HCT116 (cell line): ENCODE measurements around the gene MEDAG. TPM values are rescaled to one million over a fixed set of nuclear protein-coding genes. Genes with fewer than 3 reads are reported as not detected.

ENCODE experiments used
- ATAC-seq: fragments of 200-7000 bp; cut with Tn5 transposase; 2 replicates; pipeline ENCODE4 v1.9.1; 2020; ENCODE audit warnings: mild to moderate bottlenecking, moderate library complexity
- BruUV-seq: library from RNA; stranded (reverse); fragments of 400-500 nt; replicated peaks from 2 replicates; lab custom pipeline; 2021; lab: Mats Ljungman, UMichigan
- CTCF ChIA-PET: fragments of 300-600 bp; sonication (Branson Sonifier 250); formaldehyde crosslinking; loops from one replicate; lab custom pipeline; 2021; ENCODE audit warnings: antibody characterized with exemption; lab: Charles Lee
- POLR2A ChIA-PET: fragments of 300-600, 350-600 bp; sonication (Branson Sonifier 250); formaldehyde crosslinking; loops from one replicate; lab custom pipeline; 2021; ENCODE audit warnings: antibody characterized with exemption; lab: Charles Lee
- RAD21 ChIA-PET, 2 experiments: fragments of 300-600 bp; sonication (Branson Sonifier 250); formaldehyde crosslinking; loops; one replicate each; lab custom pipeline; 2023; ENCODE audit warnings: low total read pairs in 2 of 2; ENCODE audit not compliant: uncharacterized antibody in 2 of 2, unreplicated experiment in 2 of 2, low non-redundant PET in 1 of 2; lab: Charles Lee
- DNase-seq: peaks from one replicate; pipeline ENCODE4 v3.0.0-alpha.2; 2010; ENCODE audit warnings: low read depth, low spot score
- H2AFZ ChIP-seq: fragments of 200-600 bp; shearing (Covaris generic), sonication (generic); 2 replicates; pipeline ENCODE4 v1.6.1; 2017; ENCODE audit warnings: low read depth, mixed run types, mixed read lengths, antibody characterized with exemption, low read length; ENCODE audit not compliant: poor library complexity, severe bottlenecking
- H3K27ac ChIP-seq: 2 replicates; pipeline ENCODE4 v1.5.1; 2012; ENCODE audit warnings: low read depth, low read length
- H3K27me3 ChIP-seq: fragments of 200-600 bp; sonication (generic); 2 replicates; pipeline ENCODE4 v1.6.1; 2016; ENCODE audit warnings: mixed run types, low read length, mixed read lengths; ENCODE audit not compliant: insufficient read depth
- H3K36me3 ChIP-seq, 2 experiments: fragments of 200-500 bp in 1 of 2; fragments of 200-600 bp in 1 of 2; sonication (Bioruptor generic) in 1 of 2; sonication (generic) in 1 of 2; 2 replicates each; pipeline versions ENCODE4 v1.5.1 to v1.6.1; 2014 to 2016; ENCODE audit warnings: low read length in 2 of 2, inconsistent platforms in 1 of 2, mixed read lengths in 1 of 2, mixed run types in 1 of 2; ENCODE audit not compliant: insufficient read depth in 2 of 2, control insufficient read depth in 1 of 2
- H3K4me1 ChIP-seq, 2 experiments: fragments of 200-600 bp in 1 of 2; sonication (generic) in 1 of 2; 2 replicates each; pipeline versions ENCODE4 v1.5.1 to v1.6.1; 2012 to 2017; ENCODE audit warnings: low read length in 2 of 2, inconsistent platforms in 1 of 2, mild to moderate bottlenecking in 1 of 2, mixed read lengths in 1 of 2, mixed run types in 1 of 2, moderate library complexity in 1 of 2; ENCODE audit not compliant: insufficient read depth in 2 of 2, control insufficient read depth in 1 of 2
- H3K4me2 ChIP-seq: fragments of 200-600 bp; sonication (generic); 2 replicates; pipeline ENCODE4 v1.6.1; 2017; ENCODE audit warnings: mixed run types, low read length, mixed read lengths
- H3K4me3 ChIP-seq, 2 experiments: fragments of 200-600 bp in 1 of 2; sonication (generic) in 1 of 2; replicated peaks in 1 of 2; 2 replicates each; pipeline ENCODE4 v1.5.1; 2011 to 2016; ENCODE audit warnings: low read length in 2 of 2, control low read depth in 1 of 2, low read depth in 1 of 2, mild to moderate bottlenecking in 1 of 2, mixed read lengths in 1 of 2, mixed run types in 1 of 2
- H3K79me2 ChIP-seq: fragments of 200-600 bp; sonication (generic); 2 replicates; pipeline ENCODE4 v1.6.1; 2017; ENCODE audit warnings: mild to moderate bottlenecking, mixed run types, low read length, moderate library complexity, mixed read lengths; ENCODE audit not compliant: insufficient read depth
- H3K9ac ChIP-seq: fragments of 200-600 bp; sonication (generic); 2 replicates; pipeline ENCODE4 v1.6.1; 2016; ENCODE audit warnings: low read length, mixed read lengths
- H3K9me2 ChIP-seq: fragments of 200-600 bp; sonication (generic), shearing (Covaris generic); 2 replicates; pipeline ENCODE4 v1.6.1; 2017; ENCODE audit warnings: mixed run types, mild to moderate bottlenecking, moderate library complexity; ENCODE audit not compliant: insufficient read depth
- H3K9me3 ChIP-seq, 2 experiments: fragments of 200-500 bp in 1 of 2; fragments of 200-600 bp in 1 of 2; sonication (Bioruptor generic) in 1 of 2; sonication (generic) in 1 of 2; 2 replicates each; pipeline ENCODE4 v1.6.1; 2014 to 2017; ENCODE audit warnings: low read length in 2 of 2, mixed read lengths in 2 of 2, inconsistent platforms in 1 of 2, low read depth in 1 of 2, mild to moderate bottlenecking in 1 of 2, mixed run types in 1 of 2, moderate library complexity in 1 of 2; ENCODE audit not compliant: control insufficient read depth in 1 of 2, insufficient read depth in 1 of 2
- H4K20me1 ChIP-seq: fragments of 200-600 bp; sonication (generic), shearing (Covaris generic); 2 replicates; pipeline ENCODE4 v1.6.1; 2017; ENCODE audit warnings: mixed run types, mild to moderate bottlenecking, moderate library complexity; ENCODE audit not compliant: insufficient read depth
- EGR1 ChIP-seq: IDR thresholded peaks from 2 replicates; pipeline ENCODE4 v1.6.1; 2012; ENCODE audit warnings: low read depth
- EZH2 ChIP-seq: fragments of 200-600 bp; sonication (generic); IDR thresholded peaks from 2 replicates; pipeline ENCODE4 v1.6.1; 2017; ENCODE audit warnings: antibody characterized with exemption, mixed run types
- FOSL1 ChIP-seq: IDR thresholded peaks from 2 replicates; pipeline ENCODE4 v1.6.1; 2012; ENCODE audit warnings: low read depth
- JUND ChIP-seq: IDR thresholded peaks from 2 replicates; pipeline ENCODE4 v1.6.1; 2012
- POLR2A ChIP-seq: IDR thresholded peaks from 2 replicates; pipeline ENCODE4 v1.7.0; 2011; ENCODE audit warnings: borderline replicate concordance; ENCODE audit not compliant: insufficient read depth, insufficient read length; ENCODE audit errors: extremely low read depth
- POLR2AphosphoS5 ChIP-seq: IDR thresholded peaks from 2 replicates; pipeline ENCODE4 v1.6.1; 2011; ENCODE audit warnings: mild to moderate bottlenecking, low read depth, low read length, moderate library complexity
- SIN3A ChIP-seq: IDR thresholded peaks from 2 replicates; pipeline ENCODE4 v1.6.1; 2012; ENCODE audit warnings: low read depth
- SRF ChIP-seq: IDR thresholded peaks from 2 replicates; pipeline ENCODE4 v1.6.1; 2012; ENCODE audit warnings: low read depth
- YY1 ChIP-seq: IDR thresholded peaks from 2 replicates; pipeline ENCODE4 v1.6.1; 2011; ENCODE audit warnings: low read length, low read depth, moderate library complexity, mild to moderate bottlenecking; ENCODE audit not compliant: insufficient replicate concordance; ENCODE audit errors: extremely low read depth
- ZNF274 ChIP-seq: fragments of 200-500 bp; sonication (Bioruptor generic); IDR thresholded peaks from 2 replicates; pipeline ENCODE4 v1.6.1; 2014; ENCODE audit warnings: mild to moderate bottlenecking, low read depth, low read length, inconsistent platforms
- intact Hi-C: fragments of 100-400 bp; cut with micrococcal nuclease; formaldehyde crosslinking; loops from 2 replicates; pipeline ENCODE4 v1.10.0; 2022
- total RNA-seq: library from RNA; stranded (reverse); gene quantifications from one replicate; pipeline ENCODE4 v1.2.1, GENCODE V29; 2021; ENCODE audit not compliant: unreplicated experiment
- TF ChIP-seq, protein P1 (sequence below): IDR thresholded peaks from 2 replicates; pipeline ENCODE4 v1.6.1; 2012
- TF ChIP-seq, protein P2 (sequence below), 3 experiments: fragments of 200-600 bp in 1 of 3; sonication (generic) in 1 of 3; IDR thresholded peaks in 2 of 3; conservative IDR thresholded peaks in 1 of 3; 2 replicates each; pipeline ENCODE4 v1.5.1; 2012 to 2017; ENCODE audit warnings: low read depth in 2 of 3, low read length in 2 of 3, antibody characterized with exemption in 1 of 3, borderline replicate concordance in 1 of 3, control low read depth in 1 of 3, mild to moderate bottlenecking in 1 of 3, mixed read lengths in 1 of 3, mixed run types in 1 of 3, moderate library complexity in 1 of 3; ENCODE audit not compliant: insufficient read depth in 1 of 3
- TF ChIP-seq, protein P3 (sequence below): IDR thresholded peaks from 2 replicates; pipeline ENCODE4 v1.6.1; 2011; ENCODE audit warnings: mild to moderate bottlenecking, low read length, moderate library complexity; ENCODE audit not compliant: insufficient replicate concordance; ENCODE audit errors: extremely low read depth
- TF ChIP-seq, protein P4 (sequence below): IDR thresholded peaks from 2 replicates; pipeline ENCODE4 v1.6.1; 2012

MEDAG gene
- total RNA-seq, 1 experiment from 2014 or later: not detected

DNA sequence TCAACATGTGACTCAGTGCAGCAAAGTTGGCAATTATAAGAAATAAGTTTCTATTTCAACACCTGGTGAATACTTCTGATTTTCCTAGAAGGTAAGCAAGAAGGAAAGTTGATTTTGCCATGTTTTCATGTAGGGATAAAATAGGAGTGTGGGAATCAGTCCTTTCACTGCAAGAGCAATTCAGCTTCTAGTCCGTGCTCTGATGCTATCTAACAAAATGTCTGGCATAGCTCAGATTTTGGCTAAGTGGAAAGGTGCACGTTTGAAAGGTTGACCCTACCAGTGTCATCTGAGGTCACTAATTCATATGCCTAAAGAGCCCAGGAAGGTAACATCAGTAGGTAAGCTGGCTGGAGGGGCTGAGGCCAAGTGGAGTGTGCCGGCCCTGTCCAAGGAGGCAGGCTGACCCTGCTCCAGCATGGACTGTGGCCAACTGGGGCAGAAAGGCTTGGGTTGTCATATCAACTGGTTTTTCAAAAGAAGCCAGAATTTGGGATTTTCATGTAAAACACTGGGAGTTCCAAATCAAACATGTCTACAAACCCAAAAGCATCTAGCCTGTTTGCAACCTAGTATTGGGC lies 38.9 kb upstream of the MEDAG start:
- Histone ChIP-seq H4K20me1 (no peaks in the 10 kb centered on the region), H3K4me2 (no peak overlapping the region), H3K4me3 (no peak overlapping the region), H3K79me2 (no peaks in the 10 kb centered on the region), H2AFZ (no peak overlapping the region), H3K4me1 (peaks cover 20 to 36% of the 10 kb centered on the region in 2 experiments), H3K36me3 (no peaks in the 10 kb centered on the region), H3K27me3 (no peaks in the 10 kb centered on the region), H3K9ac (no peak overlapping the region), H3K27ac (no peak overlapping the region), H3K9me2 (no peaks in the 10 kb centered on the region), H3K9me3 (no peaks in the 10 kb centered on the region)
- no peak for TF ChIP-seq JUND
- TF ChIP-seq SRF: no peak
- TF ChIP-seq YY1: no peak
- TF ChIP-seq, protein P1, sequence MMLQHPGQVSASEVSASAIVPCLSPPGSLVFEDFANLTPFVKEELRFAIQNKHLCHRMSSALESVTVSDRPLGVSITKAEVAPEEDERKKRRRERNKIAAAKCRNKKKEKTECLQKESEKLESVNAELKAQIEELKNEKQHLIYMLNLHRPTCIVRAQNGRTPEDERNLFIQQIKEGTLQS: no peak
- TF ChIP-seq SIN3A: no peak
- TF ChIP-seq EZH2: no peak
- TF ChIP-seq ZNF274: no peak
- TF ChIP-seq, protein P2, sequence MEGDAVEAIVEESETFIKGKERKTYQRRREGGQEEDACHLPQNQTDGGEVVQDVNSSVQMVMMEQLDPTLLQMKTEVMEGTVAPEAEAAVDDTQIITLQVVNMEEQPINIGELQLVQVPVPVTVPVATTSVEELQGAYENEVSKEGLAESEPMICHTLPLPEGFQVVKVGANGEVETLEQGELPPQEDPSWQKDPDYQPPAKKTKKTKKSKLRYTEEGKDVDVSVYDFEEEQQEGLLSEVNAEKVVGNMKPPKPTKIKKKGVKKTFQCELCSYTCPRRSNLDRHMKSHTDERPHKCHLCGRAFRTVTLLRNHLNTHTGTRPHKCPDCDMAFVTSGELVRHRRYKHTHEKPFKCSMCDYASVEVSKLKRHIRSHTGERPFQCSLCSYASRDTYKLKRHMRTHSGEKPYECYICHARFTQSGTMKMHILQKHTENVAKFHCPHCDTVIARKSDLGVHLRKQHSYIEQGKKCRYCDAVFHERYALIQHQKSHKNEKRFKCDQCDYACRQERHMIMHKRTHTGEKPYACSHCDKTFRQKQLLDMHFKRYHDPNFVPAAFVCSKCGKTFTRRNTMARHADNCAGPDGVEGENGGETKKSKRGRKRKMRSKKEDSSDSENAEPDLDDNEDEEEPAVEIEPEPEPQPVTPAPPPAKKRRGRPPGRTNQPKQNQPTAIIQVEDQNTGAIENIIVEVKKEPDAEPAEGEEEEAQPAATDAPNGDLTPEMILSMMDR (IDR thresholded peaks at IDR 0.05 in 2 of 3, conservative IDR thresholded peaks at IDR 0.05 in 1 of 3; ENCODE audit: borderline replicate concordance in 1 of 3, insufficient read depth in 1 of 3, low read depth in 2 of 3, low read length in 2 of 3): no peak
- no peak for TF ChIP-seq POLR2AphosphoS5
- TF ChIP-seq EGR1: no peak
- TF ChIP-seq, protein P3, sequence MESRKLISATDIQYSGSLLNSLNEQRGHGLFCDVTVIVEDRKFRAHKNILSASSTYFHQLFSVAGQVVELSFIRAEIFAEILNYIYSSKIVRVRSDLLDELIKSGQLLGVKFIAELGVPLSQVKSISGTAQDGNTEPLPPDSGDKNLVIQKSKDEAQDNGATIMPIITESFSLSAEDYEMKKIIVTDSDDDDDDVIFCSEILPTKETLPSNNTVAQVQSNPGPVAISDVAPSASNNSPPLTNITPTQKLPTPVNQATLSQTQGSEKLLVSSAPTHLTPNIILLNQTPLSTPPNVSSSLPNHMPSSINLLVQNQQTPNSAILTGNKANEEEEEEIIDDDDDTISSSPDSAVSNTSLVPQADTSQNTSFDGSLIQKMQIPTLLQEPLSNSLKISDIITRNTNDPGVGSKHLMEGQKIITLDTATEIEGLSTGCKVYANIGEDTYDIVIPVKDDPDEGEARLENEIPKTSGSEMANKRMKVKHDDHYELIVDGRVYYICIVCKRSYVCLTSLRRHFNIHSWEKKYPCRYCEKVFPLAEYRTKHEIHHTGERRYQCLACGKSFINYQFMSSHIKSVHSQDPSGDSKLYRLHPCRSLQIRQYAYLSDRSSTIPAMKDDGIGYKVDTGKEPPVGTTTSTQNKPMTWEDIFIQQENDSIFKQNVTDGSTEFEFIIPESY: no peak
- TF ChIP-seq, protein P4, sequence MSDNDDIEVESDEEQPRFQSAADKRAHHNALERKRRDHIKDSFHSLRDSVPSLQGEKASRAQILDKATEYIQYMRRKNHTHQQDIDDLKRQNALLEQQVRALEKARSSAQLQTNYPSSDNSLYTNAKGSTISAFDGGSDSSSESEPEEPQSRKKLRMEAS: no peak
- no peak for TF ChIP-seq POLR2A
- TF ChIP-seq FOSL1: no peak
- RAD21 ChIA-PET: no interaction called here
- DNase-seq (no peak), ATAC-seq (no peak)
- CTCF ChIA-PET: interaction anchor here (2.1 to 4.6 kb wide), 3 partner anchors 11 to 61 kb away, joined by 8 to 46 read pairs (median 13); no protein-coding TSS in a partner anchor
- POLR2A ChIA-PET: no interaction called here
- intact Hi-C loops: loop anchor here (5.0 to 10.0 kb wide), 3 partner anchors 178 to 400 kb away; partner anchors contain the start of genes HMGB1 and USPL1
- no TSS peak for BruUV-seq
